IMR-90 (cell line): ENCODE measurements around the gene PRCD. TPM values are rescaled to one million over a fixed set of nuclear protein-coding genes. Genes with fewer than 3 reads are reported as not detected.

Experiments
- ATAC-seq: fragments of 200-7000 bp; cut with Tn5 transposase; 2 replicates; pipeline ENCODE4 v1.9.1; 2020; ENCODE audit warnings: low read depth, mild to moderate bottlenecking, moderate library complexity
- BruUV-seq: library from RNA; stranded (reverse); fragments of 400-500 nt; replicated peaks from 2 replicates; lab custom pipeline; 2021; lab: Mats Ljungman, UMichigan
- CTCF ChIA-PET: fragments of 300-600 bp; formaldehyde crosslinking; extraction: SDS; loops from one replicate; lab custom pipeline; 2021; ENCODE audit warnings: antibody characterized with exemption; lab: Yijun Ruan, JAX
- POLR2A ChIA-PET: fragments of 300-600 bp; sonication (Branson Sonifier 250); formaldehyde crosslinking; loops from one replicate; lab custom pipeline; 2022; ENCODE audit warnings: antibody characterized with exemption; ENCODE audit not compliant: unreplicated experiment; lab: Charles Lee
- DNase-seq: peaks from one replicate; pipeline ENCODE4 v3.0.0; 2013
- H2AFZ ChIP-seq: replicated peaks from 2 replicates; pipeline ENCODE3; 2013; ENCODE audit warnings: low read length, mild to moderate bottlenecking; ENCODE audit not compliant: poor library complexity
- H2AK5ac ChIP-seq: 2 replicates; pipeline ENCODE4 v1.6.1; 2013; ENCODE audit warnings: low read depth, low read length, inconsistent platforms
- H2AK9ac ChIP-seq: replicated peaks from 2 replicates; pipeline ENCODE3; 2013; ENCODE audit warnings: mild to moderate bottlenecking, low read depth, low read length, moderate library complexity; ENCODE audit not compliant: poor library complexity
- H2BK120ac ChIP-seq: 2 replicates; pipeline ENCODE4 v1.6.1; 2013; ENCODE audit warnings: low read depth, low read length, inconsistent platforms
- H2BK15ac ChIP-seq: 3 replicates; pipeline ENCODE4 v1.6.1; 2013; ENCODE audit warnings: low read depth, low read length, inconsistent platforms
- H2BK20ac ChIP-seq: 2 replicates; pipeline ENCODE4 v1.6.1; 2013; ENCODE audit warnings: low read depth, mild to moderate bottlenecking, inconsistent platforms, low read length, moderate library complexity
- H2BK5ac ChIP-seq: 2 replicates; pipeline ENCODE4 v1.6.1; 2013; ENCODE audit warnings: mild to moderate bottlenecking, low read depth, low read length, inconsistent platforms; ENCODE audit not compliant: poor library complexity, severe bottlenecking
- H3K14ac ChIP-seq: replicated peaks from 2 replicates; pipeline ENCODE4 v1.6.1; 2013; ENCODE audit warnings: low read depth, low read length, inconsistent platforms
- H3K18ac ChIP-seq: 2 replicates; pipeline ENCODE4 v1.6.1; 2013; ENCODE audit warnings: low read depth, low read length, control low read depth
- H3K23ac ChIP-seq: 2 replicates; pipeline ENCODE4 v1.6.1; 2013; ENCODE audit warnings: low read depth, low read length, inconsistent platforms
- H3K27ac ChIP-seq: 2 replicates; pipeline ENCODE4 v1.5.1; 2013; ENCODE audit warnings: mild to moderate bottlenecking, control low read depth, low read length; ENCODE audit not compliant: insufficient read depth
- H3K27me3 ChIP-seq: 2 replicates; pipeline ENCODE4 v1.6.1; 2013; ENCODE audit warnings: low read length; ENCODE audit not compliant: control insufficient read depth, insufficient read depth
- H3K36me3 ChIP-seq: 2 replicates; pipeline ENCODE4 v1.6.1; 2013; ENCODE audit warnings: low read length, mixed read lengths; ENCODE audit not compliant: control insufficient read depth, insufficient read depth
- H3K4ac ChIP-seq: 2 replicates; pipeline ENCODE4 v1.6.1; 2013; ENCODE audit warnings: low read depth, low read length, inconsistent platforms
- H3K4me1 ChIP-seq: 2 replicates; pipeline ENCODE4 v1.6.1; 2013; ENCODE audit warnings: low read length, mixed read lengths; ENCODE audit not compliant: control insufficient read depth, insufficient read depth
- H3K4me2 ChIP-seq: 2 replicates; pipeline ENCODE4 v1.6.1; 2013; ENCODE audit warnings: low read depth, mild to moderate bottlenecking, control low read depth, low read length, moderate library complexity
- H3K4me3 ChIP-seq: 2 replicates; pipeline ENCODE4 v1.5.1; 2013; ENCODE audit warnings: low read depth, mild to moderate bottlenecking, control low read depth, low read length, moderate library complexity; ENCODE audit not compliant: insufficient read depth
- H3K56ac ChIP-seq: 2 replicates; pipeline ENCODE4 v1.6.1; 2013; ENCODE audit warnings: low read length, inconsistent platforms; ENCODE audit not compliant: insufficient read depth; ENCODE audit errors: extremely low read depth
- H3K79me1 ChIP-seq, 2 experiments: 2 replicates each; pipeline ENCODE4 v1.6.1; 2013; ENCODE audit warnings: low read length in 2 of 2, inconsistent platforms in 1 of 2, low read depth in 1 of 2
- H3K9ac ChIP-seq: 2 replicates; pipeline ENCODE4 v1.6.1; 2013; ENCODE audit warnings: low read depth, low read length, control low read depth
- H3K9me1 ChIP-seq: 2 replicates; pipeline ENCODE4 v1.6.1; 2013; ENCODE audit warnings: low read length, inconsistent platforms; ENCODE audit not compliant: insufficient read depth
- H3K9me3 ChIP-seq: 2 replicates; pipeline ENCODE4 v1.6.1; 2013; ENCODE audit warnings: low read length; ENCODE audit not compliant: control insufficient read depth, insufficient read depth
- H4K20me1 ChIP-seq: 2 replicates; pipeline ENCODE4 v1.6.1; 2013; ENCODE audit warnings: low read length, inconsistent platforms; ENCODE audit not compliant: insufficient read depth
- H4K5ac ChIP-seq: 2 replicates; pipeline ENCODE4 v1.6.1; 2013; ENCODE audit warnings: mild to moderate bottlenecking, low read depth, low read length, control low read depth
- H4K8ac ChIP-seq, 2 experiments: 2 replicates each; pipeline ENCODE4 v1.6.1; 2013; ENCODE audit warnings: low read depth in 2 of 2, low read length in 2 of 2, control low read depth in 1 of 2, inconsistent platforms in 1 of 2
- H4K91ac ChIP-seq: 2 replicates; pipeline ENCODE4 v1.6.1; 2013; ENCODE audit warnings: low read depth, low read length, inconsistent platforms; ENCODE audit not compliant: insufficient read depth
- BHLHE40 ChIP-seq: fragments of 150-350 bp; IDR thresholded peaks from 2 replicates; pipeline ENCODE4 v1.6.1; 2016; ENCODE audit warnings: mild to moderate bottlenecking, low read depth, low read length
- CHD1 ChIP-seq: IDR thresholded peaks from 2 replicates; pipeline ENCODE4 v1.6.1; 2012; ENCODE audit warnings: low read depth, low read length, improper control_type of control experiment
- FOS ChIP-seq: fragments of 150-350 bp; IDR thresholded peaks from 2 replicates; pipeline ENCODE4 v1.6.1; 2016; ENCODE audit warnings: low read depth, low read length
- MAFK ChIP-seq: IDR thresholded peaks from 2 replicates; pipeline ENCODE4 v1.6.1; 2012; ENCODE audit warnings: low read depth, low read length, improper control_type of control experiment
- MAZ ChIP-seq: IDR thresholded peaks from 2 replicates; pipeline ENCODE4 v1.6.1; 2012; ENCODE audit warnings: low read depth, mild to moderate bottlenecking, low read length, improper control_type of control experiment, moderate library complexity, borderline replicate concordance
- MXI1 ChIP-seq: IDR thresholded peaks from 2 replicates; pipeline ENCODE4 v1.6.1; 2012; ENCODE audit warnings: low read depth, mild to moderate bottlenecking, low read length, moderate library complexity, borderline replicate concordance
- NFE2L2 ChIP-seq: fragments of 150-350 bp; IDR thresholded peaks from 2 replicates; pipeline ENCODE4 v1.6.1; 2016; ENCODE audit warnings: low read depth, mild to moderate bottlenecking, low read length
- POLR2A ChIP-seq: IDR thresholded peaks from 2 replicates; pipeline ENCODE4 v1.6.1; 2012; ENCODE audit warnings: mild to moderate bottlenecking, low read depth, low read length
- RAD21 ChIP-seq: IDR thresholded peaks from 2 replicates; pipeline ENCODE4 v1.6.1; 2012; ENCODE audit warnings: low read length, improper control_type of control experiment
- RCOR1 ChIP-seq: IDR thresholded peaks from 2 replicates; pipeline ENCODE4 v1.6.1; 2012; ENCODE audit warnings: mild to moderate bottlenecking, low read length, improper control_type of control experiment; ENCODE audit not compliant: insufficient replicate concordance
- RFX5 ChIP-seq: IDR thresholded peaks from 2 replicates; pipeline ENCODE4 v1.8.0; 2012; ENCODE audit warnings: low read depth, mild to moderate bottlenecking, low read length, moderate library complexity
- SMC3 ChIP-seq: fragments of 150-350 bp; IDR thresholded peaks from 2 replicates; pipeline ENCODE4 v1.6.1; 2016; ENCODE audit warnings: low read depth, mild to moderate bottlenecking, antibody characterized with exemption, low read length, moderate library complexity
- WGBS, 2 experiments: methylation state at CpG; one replicate each; pipeline versions ENCODE4 v1.1.5 to v1.1.7; 2013; ENCODE audit warnings: missing lambda C conversion rate in 2 of 2; ENCODE audit not compliant: insufficient read length in 1 of 2; ENCODE audit errors: extremely low coverage in 2 of 2; 5-methylcytosine and 5-hydroxymethylcytosine counted together
- dilution Hi-C: fragments of 300-500 bp; cut with HindIII; formaldehyde crosslinking; loops from one replicate; pipeline ENCODE4 v1.14.3; 2018; ENCODE audit warnings: low sequenced_read_pairs; ENCODE audit not compliant: unreplicated experiment
- in situ Hi-C: fragments of 300-500 bp; cut with MboI; formaldehyde crosslinking; loops from 3 replicates; pipeline ENCODE4 v1.14.3; 2019; ENCODE audit warnings: low sequenced_read_pairs, inconsistent platforms, mixed read lengths
- intact Hi-C: fragments of 100-400 bp; cut with micrococcal nuclease; formaldehyde crosslinking; loops from 2 replicates; pipeline ENCODE4 v1.10.0; 2022
- polyA plus RNA-seq, 3 experiments: library from polyadenylated mRNA; depleted of rRNA; stranded (reverse); fragments of >200 nt; gene quantifications; 2 replicates each; pipeline ENCODE4 v1.2.3, GENCODE V29; 2012; ENCODE audit warnings: low replicate concordance in 1 of 3
- total RNA-seq: library from RNA; depleted of rRNA; stranded (reverse); fragments of >200 nt; gene quantifications from 2 replicates; pipeline ENCODE4 v1.2.3, GENCODE V29; 2012
- TF ChIP-seq, protein P1 (sequence below): fragments of 150-350 bp; IDR thresholded peaks from 2 replicates; pipeline ENCODE4 v1.6.1; 2016; ENCODE audit warnings: low read depth, mild to moderate bottlenecking, low read length, moderate library complexity, borderline replicate concordance
- TF ChIP-seq, protein P2 (sequence below): conservative IDR thresholded peaks from 2 replicates; pipeline ENCODE4 v1.5.1; 2012; ENCODE audit warnings: mild to moderate bottlenecking, low read depth, low read length, improper control_type of control experiment
- TF ChIP-seq, protein P3 (sequence below): fragments of 150-350 bp; IDR thresholded peaks from 2 replicates; pipeline ENCODE4 v1.6.1; 2017; ENCODE audit warnings: mild to moderate bottlenecking, antibody characterized with exemption, low read length, low read depth

PRCD gene
- total and polyA plus RNA-seq, 2 of the 4 experiments (the other 2 are of a cell fraction), result 0.32 TPM; not detected in 1

DNA sequence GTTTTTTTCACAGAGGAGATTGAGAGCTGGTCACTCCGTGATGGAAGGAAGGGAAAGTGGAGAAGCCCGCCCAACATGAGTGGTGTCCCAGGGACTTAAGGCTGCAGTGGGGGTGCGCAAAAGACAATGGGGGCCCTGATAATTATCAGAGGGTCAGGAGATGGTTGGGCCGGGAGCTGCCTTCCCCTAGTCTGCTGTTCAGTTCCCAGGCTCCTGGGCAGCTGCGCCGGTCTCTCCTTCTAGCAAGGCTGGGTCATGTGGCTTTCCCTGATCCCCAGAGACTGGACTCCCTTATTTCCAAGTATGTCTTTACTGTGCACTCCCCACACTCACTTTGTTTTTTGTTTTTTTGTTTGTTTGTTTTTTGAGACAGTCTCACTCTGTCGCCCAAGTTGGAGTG lies 18.6 kb upstream of the PRCD start:
- POLR2A ChIA-PET, result no interaction called here
- no peak overlapping the region for H3K9ac ChIP-seq
- no peak overlapping the region for H2BK20ac ChIP-seq
- WGBS, 2 experiments, result 100% methylated on average over 4 of the region's 7 CpGs; no CpG with 5 or more reads in 1 of the 2 experiments
- no peak overlapping the region for H4K5ac ChIP-seq
- H2BK120ac ChIP-seq, result no peak overlapping the region
- H3K4me1 ChIP-seq, result peaks cover 13% of the 10 kb centered on the region
- peaks cover 3% of the 10 kb centered on the region; the same call in 1 of the 2 replicates for H3K9me1 ChIP-seq
- no peak overlapping the region for H2AFZ ChIP-seq
- H3K9me3 ChIP-seq, result no peaks in the 10 kb centered on the region
- H2BK5ac ChIP-seq, result no peak overlapping the region
- no peak overlapping the region for H4K91ac ChIP-seq
- in situ Hi-C loops (loop anchor here (5.0 kb wide), 1 partner anchor 101 kb away; no protein-coding TSS in a partner anchor), intact Hi-C loops (no loop called here), dilution Hi-C loops (no loop called here)
- no peak overlapping the region for H3K27ac ChIP-seq
- no peaks in the 10 kb centered on the region for H4K20me1 ChIP-seq
- ATAC-seq, result no peak
- H3K27me3 ChIP-seq, result no peaks in the 10 kb centered on the region
- no peaks in the 10 kb centered on the region for H3K36me3 ChIP-seq
- H3K14ac ChIP-seq, result no peak overlapping the region
- H3K4me3 ChIP-seq, result no peak overlapping the region
- no peak overlapping the region for H3K23ac ChIP-seq
- no peak overlapping the region for H4K8ac ChIP-seq
- no peak overlapping the region for H3K18ac ChIP-seq
- TF ChIP-seq FOS (no peak), POLR2A (no peak), RCOR1 (no peak), RAD21 (no peak), BHLHE40 (no peak), MAFK (no peak), SMC3 (no peak), NFE2L2 (no peak), RFX5 (no peak), CHD1 (no peak), MAZ (no peak), MXI1 (no peak)
- TF ChIP-seq, protein P1, sequence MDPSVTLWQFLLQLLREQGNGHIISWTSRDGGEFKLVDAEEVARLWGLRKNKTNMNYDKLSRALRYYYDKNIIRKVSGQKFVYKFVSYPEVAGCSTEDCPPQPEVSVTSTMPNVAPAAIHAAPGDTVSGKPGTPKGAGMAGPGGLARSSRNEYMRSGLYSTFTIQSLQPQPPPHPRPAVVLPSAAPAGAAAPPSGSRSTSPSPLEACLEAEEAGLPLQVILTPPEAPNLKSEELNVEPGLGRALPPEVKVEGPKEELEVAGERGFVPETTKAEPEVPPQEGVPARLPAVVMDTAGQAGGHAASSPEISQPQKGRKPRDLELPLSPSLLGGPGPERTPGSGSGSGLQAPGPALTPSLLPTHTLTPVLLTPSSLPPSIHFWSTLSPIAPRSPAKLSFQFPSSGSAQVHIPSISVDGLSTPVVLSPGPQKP, result no peak
- TF ChIP-seq, protein P2, sequence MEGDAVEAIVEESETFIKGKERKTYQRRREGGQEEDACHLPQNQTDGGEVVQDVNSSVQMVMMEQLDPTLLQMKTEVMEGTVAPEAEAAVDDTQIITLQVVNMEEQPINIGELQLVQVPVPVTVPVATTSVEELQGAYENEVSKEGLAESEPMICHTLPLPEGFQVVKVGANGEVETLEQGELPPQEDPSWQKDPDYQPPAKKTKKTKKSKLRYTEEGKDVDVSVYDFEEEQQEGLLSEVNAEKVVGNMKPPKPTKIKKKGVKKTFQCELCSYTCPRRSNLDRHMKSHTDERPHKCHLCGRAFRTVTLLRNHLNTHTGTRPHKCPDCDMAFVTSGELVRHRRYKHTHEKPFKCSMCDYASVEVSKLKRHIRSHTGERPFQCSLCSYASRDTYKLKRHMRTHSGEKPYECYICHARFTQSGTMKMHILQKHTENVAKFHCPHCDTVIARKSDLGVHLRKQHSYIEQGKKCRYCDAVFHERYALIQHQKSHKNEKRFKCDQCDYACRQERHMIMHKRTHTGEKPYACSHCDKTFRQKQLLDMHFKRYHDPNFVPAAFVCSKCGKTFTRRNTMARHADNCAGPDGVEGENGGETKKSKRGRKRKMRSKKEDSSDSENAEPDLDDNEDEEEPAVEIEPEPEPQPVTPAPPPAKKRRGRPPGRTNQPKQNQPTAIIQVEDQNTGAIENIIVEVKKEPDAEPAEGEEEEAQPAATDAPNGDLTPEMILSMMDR, result no peak
- TF ChIP-seq, protein P3, sequence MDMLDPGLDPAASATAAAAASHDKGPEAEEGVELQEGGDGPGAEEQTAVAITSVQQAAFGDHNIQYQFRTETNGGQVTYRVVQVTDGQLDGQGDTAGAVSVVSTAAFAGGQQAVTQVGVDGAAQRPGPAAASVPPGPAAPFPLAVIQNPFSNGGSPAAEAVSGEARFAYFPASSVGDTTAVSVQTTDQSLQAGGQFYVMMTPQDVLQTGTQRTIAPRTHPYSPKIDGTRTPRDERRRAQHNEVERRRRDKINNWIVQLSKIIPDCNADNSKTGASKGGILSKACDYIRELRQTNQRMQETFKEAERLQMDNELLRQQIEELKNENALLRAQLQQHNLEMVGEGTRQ, result no peak
- H3K4me2 ChIP-seq, result no peak overlapping the region
- no peak overlapping the region for H2AK5ac ChIP-seq
- no peak overlapping the region for H3K4ac ChIP-seq
- no peaks in the 10 kb centered on the region for H3K79me1 ChIP-seq
- CTCF ChIA-PET, result interaction anchor here (1.1 to 1.3 kb wide), 2 partner anchors 26 to 27 kb away, joined by 3 to 4 read pairs; no protein-coding TSS in a partner anchor
- H2AK9ac ChIP-seq, result no peak overlapping the region
- H2BK15ac ChIP-seq, result no peak overlapping the region
- no peak overlapping the region for H3K56ac ChIP-seq
- no TSS peak for BruUV-seq
- DNase-seq, result no peak
